Endometrial microvascular endothelial cells (primary cell): ENCODE results near the gene E2F3. TPM values are rescaled to one million over a fixed set of nuclear protein-coding genes. Genes with fewer than 3 reads are reported as not detected.

ENCODE experiments used
- in situ Hi-C: cut with HindIII; loops from 2 replicates; pipeline ENCODE4 v1.10.0; 2017; ENCODE audit warnings: low sequenced_read_pairs, low pct_unique_long_range_greater_than_20kb; ENCODE audit errors: inconsistent ontology term
- total RNA-seq: library from RNA; depleted of rRNA; stranded (reverse); fragments of >200 nt; gene quantifications from one replicate; pipeline ENCODE4 v1.2.3, GENCODE V29; 2015; ENCODE audit errors: inconsistent ontology term

The E2F3 gene
- 7.5 TPM for total RNA-seq

DNA sequence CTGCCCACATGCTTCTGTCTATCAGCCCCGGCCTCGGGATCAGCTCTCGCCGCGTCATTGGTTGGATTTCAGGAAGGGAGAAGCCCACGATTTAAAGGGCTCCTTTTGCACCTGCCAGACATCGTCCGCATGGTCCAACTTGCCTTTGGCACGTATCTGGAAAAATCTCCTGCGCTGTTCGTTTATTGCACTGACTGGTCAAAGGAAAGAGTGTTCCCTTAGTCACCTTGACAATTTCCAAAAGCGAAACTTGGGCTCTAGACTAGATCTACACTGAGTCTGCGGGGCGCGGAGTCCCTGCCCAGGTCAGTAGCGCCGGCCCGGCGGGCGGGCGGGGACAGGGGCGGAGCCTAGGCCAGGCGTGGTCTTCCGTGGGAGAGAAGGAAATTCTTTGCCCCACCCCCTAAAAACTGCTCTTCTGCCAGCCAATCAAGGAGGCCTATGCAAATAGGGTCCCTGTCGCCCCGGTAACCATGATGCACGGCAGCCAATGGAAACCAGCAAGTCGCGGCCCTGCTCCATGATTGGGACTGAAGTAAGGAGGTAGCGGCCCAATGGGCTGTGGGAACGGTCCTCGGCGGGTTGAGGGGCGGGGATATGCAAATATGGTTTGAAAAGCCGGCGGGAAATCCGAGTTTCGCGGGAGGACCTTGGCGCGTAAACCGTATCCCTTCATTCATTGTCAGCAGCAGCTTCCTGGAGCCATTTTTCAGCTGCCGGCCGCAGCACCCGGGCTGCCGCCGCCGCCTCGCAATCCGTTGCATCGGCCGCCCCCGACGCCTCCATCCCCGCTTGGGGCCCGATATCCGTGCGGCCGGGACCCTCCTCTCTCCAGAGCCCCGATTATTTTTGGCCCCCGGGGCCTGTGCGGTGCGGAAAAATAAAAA, at the start of gene E2F3:
Gene E2F3, plus strand, starts transcription at position 675 of the 887 bp plus-strand sequence. CDS start 354 bp downstream, outside the sequence.
- in situ Hi-C loops = loop anchor here (25.0 kb wide), 1 partner anchor 136 kb away; the partner anchor contains the start of gene CDKAL1

- in situ Hi-C loops = no loop called here
Measured at GRCh38 chr6:20352346-20352745, 49.3 kb upstream of the E2F3 start.

- in situ Hi-C loops = no loop called here
Measured at GRCh38 chr6:20353134-20353533, 48.5 kb upstream of the E2F3 start.

DNA sequence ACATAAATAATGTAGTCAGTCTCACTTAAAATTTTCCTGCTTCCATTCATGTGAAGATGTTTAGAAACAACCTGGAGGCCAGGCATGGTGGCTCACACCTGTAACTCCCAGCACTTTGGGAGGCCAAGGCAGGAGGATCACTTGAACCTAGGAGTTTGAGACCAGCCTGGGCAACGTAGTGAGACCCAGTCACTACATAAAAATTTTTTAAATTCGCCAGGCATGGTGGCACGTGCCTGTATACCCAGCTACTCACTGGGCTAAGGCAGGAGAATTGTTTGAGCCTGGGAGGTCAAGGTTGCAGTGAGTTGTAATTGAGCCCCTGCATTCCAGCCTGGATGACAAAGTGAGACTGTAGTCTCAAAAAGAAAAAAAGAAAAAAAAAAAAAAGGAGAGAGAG, 47.3 kb upstream of the E2F3 start:
- in situ Hi-C loops = no loop called here

GRCh38 chr6:20360471-20361119, 41.1 kb upstream of the E2F3 start:
- in situ Hi-C loops = no loop called here

DNA sequence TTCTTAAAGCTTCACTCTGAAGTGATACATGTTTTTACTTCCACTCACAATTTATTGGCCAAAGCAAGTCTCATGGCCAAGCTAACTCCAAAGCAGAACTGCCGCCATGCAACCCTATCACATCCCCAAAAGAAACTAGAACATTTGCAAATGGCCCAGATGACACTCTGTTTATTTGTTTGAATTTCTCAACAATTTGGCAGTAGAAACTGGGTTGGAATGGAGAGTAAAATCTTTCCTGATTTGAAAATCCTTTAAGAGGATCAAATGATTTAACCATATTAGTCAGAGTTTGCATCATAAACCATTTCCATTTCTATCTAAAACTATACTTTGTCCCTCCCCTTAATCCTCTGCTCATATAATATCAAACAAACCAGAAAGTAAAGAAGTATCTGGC, 39.1 kb upstream of the E2F3 start:
- in situ Hi-C loops = no loop called here

- in situ Hi-C loops = no loop called here
Measured at GRCh38 chr6:20364327-20364726, 37.4 kb upstream of the E2F3 start.

DNA sequence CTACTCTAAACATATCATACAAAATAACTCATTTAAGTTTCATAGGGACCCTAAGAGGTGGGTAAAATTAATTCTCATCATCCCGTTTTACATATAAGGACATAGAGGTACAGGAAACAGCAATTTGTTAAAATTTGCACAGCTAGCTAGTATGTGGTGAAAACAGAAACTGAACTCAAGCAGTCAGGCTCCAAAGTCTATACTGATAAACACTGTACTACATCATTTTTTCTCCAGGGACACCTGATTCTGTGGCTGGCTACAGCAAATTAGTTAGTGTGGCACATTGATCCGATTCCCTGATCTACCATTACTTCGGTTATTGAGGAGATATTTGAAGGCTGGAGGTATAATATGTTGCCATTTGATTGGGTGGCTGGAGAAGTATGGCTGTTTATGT, 36.2 kb upstream of the E2F3 start:
- in situ Hi-C loops = no loop called here

DNA sequence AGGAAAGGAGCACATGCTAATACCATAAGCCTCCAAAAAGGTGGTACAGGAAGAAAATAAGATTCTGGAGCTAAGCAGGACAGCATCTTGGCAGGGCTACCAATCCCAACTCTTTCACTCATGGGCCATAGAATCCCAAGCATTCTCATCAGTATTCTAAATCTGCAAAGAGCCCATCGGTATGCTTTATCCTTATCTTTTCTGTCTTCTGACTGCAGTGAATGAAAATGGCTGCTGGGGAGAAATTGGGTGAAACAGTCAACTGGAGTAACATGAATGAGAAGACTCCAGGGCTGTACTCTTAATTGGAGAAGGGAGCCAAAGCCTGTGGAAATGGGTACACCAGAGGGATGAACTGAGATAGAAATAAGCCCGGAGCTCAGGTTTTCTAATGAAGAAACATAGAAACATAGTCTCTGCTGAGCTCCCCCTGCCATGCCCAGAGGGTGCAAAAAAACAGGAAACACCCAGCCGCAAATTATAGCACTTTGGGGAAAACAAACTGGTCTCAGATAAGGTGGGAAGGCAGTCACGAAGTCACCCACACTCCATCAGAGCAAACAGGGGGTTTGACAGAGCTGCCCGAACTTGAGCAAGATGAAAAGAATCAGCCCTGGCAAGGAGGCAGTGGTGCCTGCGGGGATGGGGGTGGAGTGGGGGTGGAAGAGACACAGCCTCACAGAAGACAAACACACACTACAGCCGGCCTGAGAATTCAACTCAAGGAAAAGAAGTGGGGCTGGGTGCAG, 35.4 kb upstream of the E2F3 start:
- in situ Hi-C loops = no loop called here

DNA sequence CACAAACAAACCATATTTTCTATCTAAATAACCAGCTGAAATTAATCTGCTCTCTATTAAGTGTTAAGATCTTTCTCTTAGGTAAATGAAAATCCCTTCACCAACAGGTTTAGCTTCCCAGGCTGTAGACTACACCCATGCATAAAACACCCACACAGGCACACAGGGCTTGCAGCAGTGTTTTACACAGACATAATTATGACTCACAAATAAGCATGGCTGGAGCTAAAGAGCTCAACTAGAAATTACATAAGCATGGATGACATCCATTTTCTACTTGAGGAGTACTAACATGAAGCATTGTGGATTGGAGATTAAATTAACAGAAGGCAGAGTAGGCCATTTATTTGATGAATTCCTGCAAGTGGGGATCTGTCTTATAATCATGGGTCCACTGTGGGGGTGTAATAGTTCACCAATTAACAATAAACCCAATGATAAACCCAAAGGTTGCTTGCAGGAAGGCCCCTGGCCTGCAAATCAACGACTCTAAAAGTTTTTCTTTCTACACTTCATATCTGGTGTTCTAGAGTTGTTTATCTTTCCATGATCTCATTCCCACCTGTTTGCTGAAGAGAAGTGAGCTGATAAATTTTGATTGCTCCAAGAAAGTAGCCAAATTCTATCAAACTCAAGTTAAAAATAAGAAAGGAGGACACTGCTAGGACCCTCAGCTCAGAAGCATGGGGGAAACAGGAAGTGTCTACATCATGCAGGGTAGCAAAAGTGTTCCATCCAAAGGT, 33.8 kb upstream of the E2F3 start:
- in situ Hi-C loops = no loop called here

DNA sequence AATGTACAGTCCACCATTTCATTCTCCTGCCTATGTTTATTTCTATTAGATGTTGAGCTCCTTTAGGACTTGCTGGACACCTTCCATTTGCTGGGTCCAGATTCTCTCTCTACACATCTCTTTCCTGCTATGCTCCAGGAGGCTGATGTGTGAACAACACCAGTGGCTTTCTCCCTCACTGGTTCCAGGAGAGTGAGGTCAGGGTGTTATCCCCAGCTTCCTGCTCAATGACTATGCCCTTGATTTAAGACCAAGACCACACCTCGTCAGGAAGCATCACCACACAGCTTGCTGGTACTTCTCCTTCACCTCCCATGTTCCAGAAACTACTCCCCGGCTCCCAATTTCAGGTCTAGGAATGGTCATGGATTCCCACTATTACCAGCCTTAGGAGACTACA, 31.3 kb upstream of the E2F3 start:
- in situ Hi-C loops = no loop called here

GRCh38 chr6:20370801-20371200, 30.9 kb upstream of the E2F3 start:
- in situ Hi-C loops = no loop called here

- in situ Hi-C loops = no loop called here
Measured at GRCh38 chr6:20375436-20375835, 26.2 kb upstream of the E2F3 start.

- in situ Hi-C loops = no loop called here
Measured at GRCh38 chr6:20377623-20378265, 23.9 kb upstream of the E2F3 start.

GRCh38 chr6:20379231-20379630, 22.4 kb upstream of the E2F3 start:
- in situ Hi-C loops = no loop called here

DNA sequence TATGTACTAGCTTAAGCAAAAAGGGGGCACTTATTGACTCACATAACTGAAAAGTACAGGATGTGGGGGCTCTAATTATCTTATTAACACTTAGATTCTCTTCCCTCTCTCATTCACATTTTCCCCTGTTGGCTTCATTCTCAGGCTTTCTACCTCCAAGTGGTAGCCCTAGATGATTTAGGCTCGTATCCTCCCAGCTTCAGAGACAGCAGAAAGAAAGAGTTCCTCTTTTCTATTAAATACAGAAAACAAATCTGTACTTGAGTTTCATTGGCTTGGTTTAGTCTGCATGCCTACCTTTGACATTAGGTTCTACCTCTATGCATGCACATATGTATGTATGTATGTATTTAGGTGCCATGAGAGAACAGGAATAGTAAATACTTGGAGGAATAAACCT, 15.5 kb upstream of the E2F3 start:
- in situ Hi-C loops = no loop called here

DNA sequence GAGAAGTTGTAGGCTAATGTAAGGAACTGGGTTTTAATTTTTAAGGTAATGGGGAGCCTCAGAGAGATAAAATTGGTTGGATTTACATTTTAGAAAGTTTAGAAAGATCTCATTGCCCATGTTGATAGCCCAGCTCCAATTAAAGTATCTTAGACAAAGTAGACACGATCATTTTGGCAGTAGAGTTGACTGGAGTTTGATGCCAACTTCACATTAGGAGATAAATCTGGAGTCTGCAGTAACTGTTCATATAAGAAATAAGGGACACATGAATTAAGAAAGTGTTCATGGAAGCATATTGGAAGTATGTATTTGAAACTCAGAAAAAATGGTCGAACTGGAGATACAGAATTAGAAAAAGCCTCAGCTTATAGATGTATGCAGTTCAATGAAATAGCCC, 12.6 kb upstream of the E2F3 start:
- in situ Hi-C loops = no loop called here

- in situ Hi-C loops = no loop called here
Measured at GRCh38 chr6:20393297-20393696, 8.4 kb upstream of the E2F3 start.
